ENCODE measurements around the gene PDS5B. TPM values are rescaled to one million over a fixed set of nuclear protein-coding genes. Genes with fewer than 3 reads are reported as not detected.
"Not testable (repeated sequence)": the region's sequence is repeated elsewhere in the genome, so short reads cannot be mapped to it uniquely, and the experiment has no call there.

The PDS5B gene
- total RNA-seq (2014; rRNA removed; shearing (Covaris generic)): 14.9 and 15.5 TPM in 2 replicates

GRCh38 chr13:32586080-32586900 is at the start of gene PDS5B:
TSS of gene PDS5B (plus strand) at chr13:32586452. CDS start at chr13:32648773, 62,321 bp downstream.
- Histone ChIP-seq H3K36me3 (peaks cover 12% of the 10 kb centered on the region; the same call in 1 of the 2 replicates), H3K4me3 (peak within 1 kb of the TSS; percentile 91), H3K9me3 (replicated peaks) (0 out of 2 replicates have a peak, but pooled peaks cover 2% of the 10 kb centered on the region), H3K27ac (peak within 1 kb of the TSS; percentile 81), H3K27me3 (replicated peaks) (no peaks in the 10 kb centered on the region), H3K4me1 (replicated peaks) (peaks cover 32% of the 10 kb centered on the region)
- DNase-seq (ENCODE audit: low read depth in 1 of 2, low spot score in 2 of 2): peak; percentile 91 to 92

GRCh38 chr13:32537580-32538142 is 48.6 kb upstream of the PDS5B start:
- H3K4me3 ChIP-seq: peak overlapping the region; percentile 62
- DNase-seq (ENCODE audit: low read depth in 1 of 2, low spot score in 2 of 2): peak in 1 of 2 experiments; percentile 48
- peak overlapping the region; percentile 82 for H3K27ac ChIP-seq
- H3K36me3 ChIP-seq: peaks cover 30% of the 10 kb centered on the region
- H3K27me3 ChIP-seq (replicated peaks): no peaks in the 10 kb centered on the region
- no peaks in the 10 kb centered on the region for H3K9me3 ChIP-seq (replicated peaks)
- H3K4me1 ChIP-seq (replicated peaks): peaks cover 15% of the 10 kb centered on the region

- Histone ChIP-seq H3K27me3 (replicated peaks) (no peaks in the 10 kb centered on the region), H3K27ac (peak overlapping the region; percentile 82), H3K9me3 (replicated peaks) (no peaks in the 10 kb centered on the region), H3K36me3 (peaks cover 30% of the 10 kb centered on the region), H3K4me3 (peak overlapping the region; percentile 62), H3K4me1 (replicated peaks) (peaks cover 15% of the 10 kb centered on the region)
- peak in 1 of 2 experiments; percentile 44 for DNase-seq (ENCODE audit: low read depth in 1 of 2, low spot score in 2 of 2)
Measured at GRCh38 chr13:32538143-32538620, 48.1 kb upstream of the PDS5B start.

GRCh38 chr13:32538621-32539246 is 47.5 kb upstream of the PDS5B start, which contains the start of gene N4BP2L2:
TSS of gene N4BP2L2 (minus strand) at chr13:32538795. CDS start at chr13:32537027, 1,768 bp downstream.
- Histone ChIP-seq H3K27ac (peak within 1 kb of the TSS; percentile 82), H3K27me3 (replicated peaks) (no peaks in the 10 kb centered on the region), H3K36me3 (peaks cover 28% of the 10 kb centered on the region), H3K9me3 (replicated peaks) (no peaks in the 10 kb centered on the region), H3K4me3 (peak within 1 kb of the TSS; percentile 62), H3K4me1 (replicated peaks) (peaks cover 15% of the 10 kb centered on the region)
- DNase-seq (ENCODE audit: low read depth in 1 of 2, low spot score in 2 of 2): peak; percentile 87 to 90

GRCh38 chr13:32542221-32542620 is 44.0 kb upstream of the PDS5B start:
- Histone ChIP-seq H3K36me3 (peaks cover 3% of the 10 kb centered on the region; the same call in 1 of the 2 replicates), H3K4me3 (no peak overlapping the region), H3K27me3 (replicated peaks) (no peaks in the 10 kb centered on the region), H3K4me1 (replicated peaks) (peaks cover 3% of the 10 kb centered on the region; the same call in 1 of the 2 replicates), H3K27ac (no peak overlapping the region), H3K9me3 (replicated peaks) (no peaks in the 10 kb centered on the region)
- DNase-seq (ENCODE audit: low read depth in 1 of 2, low spot score in 2 of 2): no peak

- no peak overlapping the region for H3K4me3 ChIP-seq
- H3K4me1 ChIP-seq (replicated peaks): no peaks in the 10 kb centered on the region
- DNase-seq (ENCODE audit: low read depth in 1 of 2, low spot score in 2 of 2): no peak
- no peaks in the 10 kb centered on the region for H3K36me3 ChIP-seq
- no peaks in the 10 kb centered on the region for H3K27me3 ChIP-seq (replicated peaks)
- no peak overlapping the region for H3K27ac ChIP-seq
- H3K9me3 ChIP-seq (replicated peaks): no peaks in the 10 kb centered on the region
Measured at GRCh38 chr13:32545083-32545482, 41.2 kb upstream of the PDS5B start.

GRCh38 chr13:32548837-32549236 is 37.4 kb upstream of the PDS5B start:
- Histone ChIP-seq H3K27ac (no peak overlapping the region), H3K4me1 (replicated peaks) (no peaks in the 10 kb centered on the region), H3K4me3 (no peak overlapping the region), H3K9me3 (replicated peaks) (no peaks in the 10 kb centered on the region), H3K36me3 (no peaks in the 10 kb centered on the region), H3K27me3 (replicated peaks) (no peaks in the 10 kb centered on the region)
- no peak for DNase-seq (ENCODE audit: low read depth in 1 of 2, low spot score in 2 of 2)

- Histone ChIP-seq H3K27ac (no peak overlapping the region), H3K27me3 (replicated peaks) (no peaks in the 10 kb centered on the region), H3K9me3 (replicated peaks) (no peaks in the 10 kb centered on the region), H3K36me3 (no peaks in the 10 kb centered on the region), H3K4me1 (replicated peaks) (no peaks in the 10 kb centered on the region), H3K4me3 (no peak overlapping the region)
- DNase-seq (ENCODE audit: low read depth in 1 of 2, low spot score in 2 of 2): no peak
Measured at GRCh38 chr13:32549788-32550187, 36.5 kb upstream of the PDS5B start.

- Histone ChIP-seq H3K36me3 (no peaks in the 10 kb centered on the region), H3K9me3 (replicated peaks) (no peaks in the 10 kb centered on the region), H3K27me3 (replicated peaks) (no peaks in the 10 kb centered on the region), H3K4me1 (replicated peaks) (no peaks in the 10 kb centered on the region), H3K27ac (no peak overlapping the region), H3K4me3 (no peak overlapping the region)
- no peak for DNase-seq (ENCODE audit: low read depth in 1 of 2, low spot score in 2 of 2)
Measured at GRCh38 chr13:32553720-32554119, 32.5 kb upstream of the PDS5B start.

GRCh38 chr13:32555613-32556012 is 30.6 kb upstream of the PDS5B start:
- Histone ChIP-seq H3K36me3 (no peaks in the 10 kb centered on the region), H3K27me3 (replicated peaks) (no peaks in the 10 kb centered on the region), H3K27ac (no peak overlapping the region), H3K9me3 (replicated peaks) (no peaks in the 10 kb centered on the region), H3K4me1 (replicated peaks) (no peaks in the 10 kb centered on the region), H3K4me3 (no peak overlapping the region)
- no peak for DNase-seq (ENCODE audit: low read depth in 1 of 2, low spot score in 2 of 2)

GRCh38 chr13:32560842-32561241 is 25.4 kb upstream of the PDS5B start:
- not testable (repeated sequence) for H3K36me3 ChIP-seq; DNase-seq (ENCODE audit: low read depth in 1 of 2, low spot score in 2 of 2); H3K27me3 ChIP-seq (replicated peaks); H3K4me1 ChIP-seq (replicated peaks); H3K4me3 ChIP-seq; H3K9me3 ChIP-seq (replicated peaks); H3K27ac ChIP-seq

GRCh38 chr13:32575687-32576086 is 10.6 kb upstream of the PDS5B start:
- not testable (repeated sequence) for H3K36me3 ChIP-seq; H3K27ac ChIP-seq; H3K27me3 ChIP-seq (replicated peaks); H3K4me3 ChIP-seq; H3K4me1 ChIP-seq (replicated peaks); DNase-seq (ENCODE audit: low read depth in 1 of 2, low spot score in 2 of 2); H3K9me3 ChIP-seq (replicated peaks)

- Histone ChIP-seq H3K4me1 (replicated peaks) (no peaks in the 10 kb centered on the region), H3K27me3 (replicated peaks) (no peaks in the 10 kb centered on the region), H3K36me3 (no peaks in the 10 kb centered on the region), H3K9me3 (replicated peaks) (no peaks in the 10 kb centered on the region), H3K27ac (no peak overlapping the region), H3K4me3 (no peak overlapping the region)
- no peak for DNase-seq (ENCODE audit: low read depth in 1 of 2, low spot score in 2 of 2)
Measured at GRCh38 chr13:32577032-32577431, 9.2 kb upstream of the PDS5B start.
